T1000 (cell line): Measurements from ENCODE around the gene SLC4A4.

Experiments
- DNase-seq: peaks from one replicate; lab custom pipeline; 2025; ENCODE audit warnings: mixed read lengths; lab: John Stamatoyannopoulos, UW

Gene SLC4A4

GRCh38 chr4:71338846-71339593 lies at the start of gene SLC4A4:
SLC4A4 (plus strand) TSS chr4:71339020.
- DNase-seq = no peak

GRCh38 chr4:71290074-71290473 lies 48.7 kb upstream of the SLC4A4 start:
- DNase-seq = no peak

GRCh38 chr4:71290476-71290875 lies 48.3 kb upstream of the SLC4A4 start:
- no peak for DNase-seq

GRCh38 chr4:71292228-71292627 lies 46.6 kb upstream of the SLC4A4 start:
- DNase-seq = no peak

GRCh38 chr4:71293705-71294104 lies 45.1 kb upstream of the SLC4A4 start:
- DNase-seq = no peak

GRCh38 chr4:71294301-71294700 lies 44.5 kb upstream of the SLC4A4 start:
- DNase-seq = no peak

GRCh38 chr4:71296945-71297344 lies 41.9 kb upstream of the SLC4A4 start:
- DNase-seq = no peak

GRCh38 chr4:71300362-71300761 lies 38.5 kb upstream of the SLC4A4 start:
- no peak for DNase-seq

- no peak for DNase-seq
Observed at GRCh38 chr4:71300964-71301363, 37.9 kb upstream of the SLC4A4 start.

- DNase-seq = no peak
Observed at GRCh38 chr4:71303287-71303686, 35.5 kb upstream of the SLC4A4 start.

- no peak for DNase-seq
Observed at GRCh38 chr4:71303850-71304249, 35.0 kb upstream of the SLC4A4 start.

GRCh38 chr4:71304289-71304850 lies 34.5 kb upstream of the SLC4A4 start:
- DNase-seq = no peak

- DNase-seq = no peak
Observed at GRCh38 chr4:71307729-71308128, 31.1 kb upstream of the SLC4A4 start.

GRCh38 chr4:71322425-71322824 lies 16.4 kb upstream of the SLC4A4 start:
- no peak for DNase-seq

- DNase-seq = no peak
Observed at GRCh38 chr4:71333368-71333767, 5.5 kb upstream of the SLC4A4 start.

GRCh38 chr4:71333960-71334359 lies 4.9 kb upstream of the SLC4A4 start:
- no peak for DNase-seq

GRCh38 chr4:71334465-71334882 lies 4.3 kb upstream of the SLC4A4 start:
- no peak for DNase-seq

- no peak for DNase-seq
Observed at GRCh38 chr4:71343670-71344466, 5.0 kb downstream of the SLC4A4 start.

- no peak for DNase-seq
Observed at GRCh38 chr4:71346710-71347109, 7.9 kb downstream of the SLC4A4 start.

GRCh38 chr4:71348586-71348985 lies 9.8 kb downstream of the SLC4A4 start:
- DNase-seq = no peak

GRCh38 chr4:71355045-71355444 lies 16.2 kb downstream of the SLC4A4 start:
- DNase-seq = no peak

- DNase-seq = no peak
Observed at GRCh38 chr4:71355971-71356370, 17.2 kb downstream of the SLC4A4 start.
